HG03103 (cell line): ENCODE measurements around the gene TM4SF5.

Source experiments
- ATAC-seq: cut with Tn5 transposase; IDR thresholded peaks from one replicate; pipeline ENCODE4 v1.9.1; 2021; ENCODE audit warnings: low read depth; ENCODE audit not compliant: unreplicated experiment

Gene TM4SF5, protein sequence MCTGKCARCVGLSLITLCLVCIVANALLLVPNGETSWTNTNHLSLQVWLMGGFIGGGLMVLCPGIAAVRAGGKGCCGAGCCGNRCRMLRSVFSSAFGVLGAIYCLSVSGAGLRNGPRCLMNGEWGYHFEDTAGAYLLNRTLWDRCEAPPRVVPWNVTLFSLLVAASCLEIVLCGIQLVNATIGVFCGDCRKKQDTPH

DNA sequence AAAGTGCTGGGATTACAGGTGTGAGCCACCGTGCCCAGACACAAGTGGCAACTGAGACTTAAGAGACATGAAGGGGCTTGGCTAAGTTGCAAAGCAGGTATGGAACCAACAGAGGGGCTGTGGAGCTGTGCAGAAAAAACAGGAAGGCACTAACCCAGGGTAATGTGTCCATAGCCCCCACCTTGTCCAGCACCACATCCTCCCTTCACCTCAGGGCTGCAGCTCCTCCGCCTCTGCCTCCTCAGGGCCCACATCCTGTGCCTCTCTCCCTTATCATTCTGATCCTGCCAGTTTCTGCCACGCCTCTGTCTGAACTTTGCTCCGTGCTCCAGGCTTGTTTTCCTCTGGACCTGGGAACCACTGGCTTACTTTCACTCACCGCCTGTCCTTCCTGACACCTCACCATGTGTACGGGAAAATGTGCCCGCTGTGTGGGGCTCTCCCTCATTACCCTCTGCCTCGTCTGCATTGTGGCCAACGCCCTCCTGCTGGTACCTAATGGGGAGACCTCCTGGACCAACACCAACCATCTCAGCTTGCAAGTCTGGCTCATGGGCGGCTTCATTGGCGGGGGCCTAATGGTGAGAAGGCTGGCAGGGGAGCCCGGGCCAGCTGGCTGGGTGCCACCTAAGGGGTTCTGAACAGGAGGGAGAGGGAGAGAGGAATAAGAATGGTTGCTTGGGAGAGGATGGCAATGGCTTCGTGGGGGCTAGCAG lies at the start of gene TM4SF5:
TM4SF5 (plus strand) TSS at position 368 of the 716 bp plus-strand sequence; CDS start at position 405, 37 bp downstream.
- no peak for ATAC-seq

DNA sequence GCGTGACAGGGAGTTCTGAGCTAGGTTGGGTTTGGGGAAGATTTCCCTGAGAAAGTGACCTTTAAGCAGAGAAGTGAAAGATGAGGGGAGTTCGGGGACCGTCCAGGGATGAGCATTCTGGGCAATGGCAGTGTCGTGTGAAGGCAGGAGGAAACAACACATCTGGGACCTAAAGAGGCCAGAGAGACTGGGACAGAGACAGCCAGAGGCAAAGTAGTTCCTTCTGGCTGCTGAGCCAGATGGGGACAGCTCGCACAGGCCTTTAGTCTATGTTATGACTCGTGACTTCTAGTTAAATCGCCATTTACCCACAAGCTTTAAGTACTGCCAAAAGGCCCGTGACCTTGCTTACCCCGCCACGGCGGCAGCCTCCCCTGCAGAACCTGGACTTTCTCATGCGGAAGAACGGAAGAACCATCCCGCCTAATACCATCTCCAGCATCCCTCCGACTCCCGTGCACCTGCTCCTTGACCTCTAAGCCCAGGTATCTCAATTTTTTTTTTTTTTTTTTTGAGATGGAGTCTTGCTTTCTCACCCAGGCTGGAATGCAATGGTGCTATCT lies 48.9 kb upstream of the TM4SF5 start:
- no peak for ATAC-seq

DNA sequence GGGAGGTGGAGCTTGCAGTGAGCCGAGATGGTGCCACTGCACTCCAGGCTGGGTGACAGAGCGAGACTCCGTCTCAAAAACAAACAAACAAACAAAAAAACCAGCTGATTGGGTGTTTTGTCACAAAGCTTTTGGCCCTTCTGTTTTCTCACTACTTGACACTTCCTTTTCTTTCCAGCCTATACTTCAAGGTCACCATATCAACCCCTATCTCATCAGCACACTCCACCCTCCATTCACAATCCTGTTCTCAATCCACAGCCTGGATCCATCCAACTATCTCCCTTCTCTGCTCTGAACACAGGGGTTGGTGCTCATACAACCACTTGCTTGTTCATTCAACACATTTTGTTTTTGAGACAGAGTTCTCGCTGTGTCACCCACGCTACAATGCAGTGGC lies 47.0 kb upstream of the TM4SF5 start:
- ATAC-seq, result no peak

DNA sequence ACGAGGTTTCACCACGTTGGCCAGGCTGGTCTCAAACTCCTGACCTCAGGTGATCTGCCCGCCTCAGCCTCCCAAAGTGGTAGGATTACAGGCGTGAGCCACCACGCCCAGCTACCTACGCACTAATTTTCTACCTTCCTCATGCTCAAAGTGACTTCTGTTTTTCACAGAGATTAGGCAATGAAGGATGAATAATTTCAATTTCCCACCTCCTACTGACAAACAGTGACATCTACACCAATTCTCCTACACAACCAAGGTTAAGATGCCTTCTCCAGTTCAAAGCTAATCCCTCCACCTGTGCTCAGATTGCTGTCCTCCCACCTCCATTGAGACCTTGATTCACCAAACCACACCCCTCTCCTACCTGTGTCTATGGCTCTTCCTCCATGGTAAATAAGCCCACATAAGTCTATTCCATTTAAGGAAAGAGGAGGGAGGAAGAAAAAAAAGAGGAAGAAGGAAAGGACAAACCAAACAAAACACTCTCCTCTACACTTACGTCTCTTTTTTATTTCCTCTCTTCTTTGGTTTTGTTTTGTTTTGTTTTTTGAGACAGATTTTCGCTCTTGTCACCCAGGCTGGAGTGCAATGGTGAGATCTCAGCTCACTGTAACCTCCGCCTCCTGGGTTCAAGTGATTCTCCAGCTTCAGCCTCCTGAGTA lies 45.9 kb upstream of the TM4SF5 start:
- no peak for ATAC-seq

DNA sequence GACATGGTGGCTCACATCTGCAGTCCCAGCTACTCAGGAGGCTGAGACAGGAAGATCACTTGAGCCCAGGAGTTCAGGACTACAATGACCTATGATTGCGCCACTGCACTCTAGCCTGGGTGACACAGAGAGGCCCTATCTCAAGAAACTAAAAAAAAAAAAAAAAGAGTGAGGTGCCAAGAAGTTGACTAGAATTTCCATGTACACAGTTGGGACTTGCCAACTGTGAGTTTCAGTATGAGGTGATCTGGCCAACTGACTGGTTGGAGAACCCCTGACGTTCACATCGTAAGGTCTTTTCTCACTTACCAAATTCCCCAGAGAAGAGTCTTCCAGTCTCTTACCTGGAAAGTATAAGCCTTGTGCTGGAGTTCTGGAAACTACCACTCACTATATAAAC lies 43.6 kb upstream of the TM4SF5 start:
- ATAC-seq, result no peak

DNA sequence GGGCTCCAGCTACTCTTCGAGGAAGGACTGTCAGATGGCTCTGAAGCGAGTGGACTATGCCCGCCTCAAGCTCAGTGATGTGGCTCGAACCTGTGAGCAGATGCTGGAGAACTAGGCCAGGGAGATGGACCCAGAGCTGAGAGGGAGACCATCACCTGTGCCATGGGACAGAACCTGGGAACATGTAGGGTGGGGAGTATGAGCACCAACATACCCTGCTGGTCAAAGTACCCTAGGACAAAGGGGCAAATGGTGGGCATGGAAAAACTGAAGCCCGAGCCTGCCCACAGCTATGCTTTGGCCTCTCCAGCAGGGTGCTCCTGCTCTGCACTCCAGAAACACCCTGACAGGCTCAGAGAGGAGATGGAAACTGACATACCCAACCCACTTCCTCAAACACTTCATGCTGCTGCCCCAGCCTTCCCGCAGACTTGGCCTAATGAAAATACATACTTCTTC lies 38.6 kb upstream of the TM4SF5 start:
- ATAC-seq, result no peak

DNA sequence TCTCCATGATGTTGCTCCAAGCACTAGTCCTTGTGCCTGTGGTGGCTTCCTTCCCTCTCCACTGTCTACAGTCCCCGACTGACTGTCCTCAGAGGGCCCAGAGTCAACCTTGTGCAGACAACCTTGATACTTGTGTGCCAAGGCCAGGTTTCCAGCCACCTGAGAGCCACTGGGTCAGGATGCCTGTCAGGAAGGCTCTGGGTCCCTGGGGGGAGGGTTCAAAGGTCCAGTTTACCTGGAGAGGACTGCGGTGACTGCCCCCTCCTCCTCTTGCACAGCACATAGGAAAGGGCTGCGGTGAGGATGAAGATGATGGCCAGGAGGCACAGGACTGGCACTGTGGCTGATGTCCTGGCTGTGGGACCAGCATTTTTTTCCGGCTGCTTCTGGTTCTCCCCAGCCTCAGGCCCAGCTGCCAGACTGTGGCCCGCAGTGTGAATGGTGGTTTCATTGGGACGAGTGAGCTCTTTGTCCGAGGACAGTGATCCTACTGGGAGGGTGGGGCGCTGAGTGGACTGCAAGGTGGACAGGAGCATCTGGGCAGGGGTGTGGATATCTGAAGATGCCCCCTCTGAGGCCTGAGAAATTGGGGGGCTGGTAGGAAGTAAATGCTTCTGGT lies 36.7 kb upstream of the TM4SF5 start:
- ATAC-seq, result no peak

DNA sequence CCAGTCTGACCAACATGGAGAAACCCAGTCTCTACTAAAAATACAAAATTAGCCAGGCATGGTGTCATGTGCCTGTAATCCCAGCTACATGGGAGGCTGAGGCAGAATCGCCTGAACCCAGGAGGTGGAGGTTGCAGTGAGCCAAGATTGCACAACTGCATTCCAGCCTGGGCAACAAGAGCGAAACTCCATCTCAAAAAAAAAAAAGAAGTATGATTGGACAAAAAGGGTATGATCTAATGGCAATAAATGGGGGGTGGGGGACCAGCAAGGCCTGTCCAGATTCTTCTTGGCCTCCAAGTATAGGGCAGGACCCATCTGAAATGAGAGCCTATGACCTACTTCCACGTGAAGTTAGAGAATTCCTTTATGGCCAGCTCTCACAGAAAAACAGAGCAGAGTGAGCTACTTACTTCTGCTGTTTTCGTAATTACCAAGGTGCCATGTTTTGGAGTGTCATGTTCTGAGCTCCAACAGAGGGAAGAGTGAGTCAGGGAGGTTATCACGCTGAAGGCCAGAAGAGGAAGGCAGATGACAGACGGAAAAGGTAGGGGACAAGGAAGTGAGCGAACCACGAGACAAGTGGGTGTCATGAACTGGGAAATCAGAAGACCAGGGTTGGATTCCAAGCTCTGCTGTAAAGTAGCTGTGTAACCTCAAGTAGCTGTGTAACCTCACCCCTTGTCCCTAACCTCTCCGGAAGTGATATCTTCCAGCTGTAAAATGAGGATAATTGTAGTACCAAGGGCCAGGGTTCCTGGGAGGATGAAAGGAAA lies 35.6 kb upstream of the TM4SF5 start:
- no peak for ATAC-seq

DNA sequence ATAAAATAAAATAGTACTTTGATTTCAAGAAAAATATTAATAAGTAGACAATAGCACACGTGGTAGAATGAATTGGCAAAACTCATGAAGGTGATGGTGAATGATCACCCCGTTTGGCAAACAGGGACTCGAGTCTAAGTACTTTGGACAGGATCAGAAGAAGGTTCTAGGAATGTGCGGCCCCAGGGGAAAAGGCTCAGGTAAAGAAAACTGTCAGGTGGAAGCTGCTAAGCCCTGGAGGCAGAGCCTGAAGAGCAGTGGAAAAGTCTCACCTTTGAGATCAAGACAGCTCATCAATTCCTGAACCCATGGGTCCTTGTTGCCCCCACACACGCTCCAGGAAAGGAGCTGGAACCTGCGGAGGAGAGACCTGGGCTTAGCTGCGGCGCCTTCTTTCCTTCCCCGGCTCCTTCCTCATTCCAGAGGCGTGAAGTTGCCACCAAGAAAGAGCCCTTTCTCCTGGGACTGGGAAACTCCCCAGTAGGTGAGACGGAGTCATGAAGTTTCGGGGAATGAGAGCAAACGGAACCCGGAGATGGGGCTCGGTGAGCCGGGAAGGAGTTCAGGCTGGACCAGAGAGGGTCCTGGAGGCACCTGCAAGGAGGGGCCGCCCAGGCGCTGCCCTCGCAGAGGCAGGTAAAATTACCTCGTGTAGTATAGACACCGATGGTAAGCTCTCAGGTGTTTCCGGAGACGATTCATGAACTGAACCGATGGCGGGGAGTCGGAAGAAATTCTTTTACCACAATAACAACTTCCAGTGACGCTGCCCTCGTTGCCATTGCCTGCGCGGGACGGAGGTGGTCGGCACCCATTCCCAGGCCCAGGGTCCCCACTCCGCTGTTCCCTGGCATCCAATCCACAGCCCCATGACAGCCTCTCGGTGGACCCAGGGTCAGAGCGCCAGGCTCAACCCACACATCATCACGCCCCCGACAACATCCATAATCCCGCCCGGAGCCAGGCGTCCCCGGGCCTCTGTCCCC lies 33.3 kb upstream of the TM4SF5 start:
- no peak for ATAC-seq

DNA sequence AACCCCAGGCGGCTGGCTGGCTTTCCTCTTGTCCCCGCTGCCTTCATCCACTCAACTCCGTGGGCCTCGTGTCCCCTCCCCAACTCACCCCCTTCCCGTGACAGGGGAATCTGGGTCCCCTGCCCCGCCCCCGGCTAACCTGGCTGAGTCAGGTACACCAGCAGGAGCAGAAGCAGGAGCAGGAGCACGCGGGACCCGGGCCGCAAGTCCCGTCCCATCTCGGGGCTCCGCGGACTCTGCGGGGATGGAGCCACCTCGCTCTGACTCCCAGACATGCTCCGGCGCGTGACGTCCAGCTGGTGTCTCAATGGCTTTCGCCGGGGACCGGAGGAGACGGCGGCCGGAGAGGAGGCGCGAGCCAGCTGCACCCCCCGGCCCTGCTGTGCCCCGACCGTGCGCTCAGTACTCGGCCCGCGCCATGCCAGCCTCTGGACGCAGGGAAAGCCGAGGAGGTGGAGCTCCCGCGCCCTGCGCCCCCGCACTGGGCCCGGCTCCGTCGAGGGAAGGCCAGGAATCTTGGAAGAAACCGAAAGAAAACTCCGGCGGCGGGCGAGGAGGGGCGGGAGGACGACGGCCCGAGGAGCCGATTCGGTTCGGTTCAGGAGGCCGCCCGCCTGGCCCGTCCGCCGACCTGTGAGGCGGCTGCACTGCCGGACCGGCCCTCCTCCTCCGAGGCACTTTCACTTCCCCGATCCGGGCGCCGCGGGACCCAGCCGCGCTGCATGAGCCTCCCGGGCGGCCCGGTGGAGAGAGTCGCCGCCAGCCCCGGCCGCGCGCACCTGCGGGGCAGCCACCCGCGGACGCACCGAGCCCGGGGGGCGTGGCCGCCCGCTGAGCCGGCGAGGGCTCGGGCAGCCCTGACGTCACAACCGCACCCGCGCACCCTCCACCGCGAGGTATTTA lies 32.3 kb upstream of the TM4SF5 start, which contains the start of the genes CXCL16 and ZMYND15:
CXCL16 (minus strand) TSS at position 807 of the 903 bp plus-strand sequence; CDS start at position 218, 589 bp downstream.
ZMYND15 (plus strand) TSS at position 712 of the 903 bp plus-strand sequence. CDS start 716 bp downstream, outside the sequence.
- ATAC-seq, result no peak

DNA sequence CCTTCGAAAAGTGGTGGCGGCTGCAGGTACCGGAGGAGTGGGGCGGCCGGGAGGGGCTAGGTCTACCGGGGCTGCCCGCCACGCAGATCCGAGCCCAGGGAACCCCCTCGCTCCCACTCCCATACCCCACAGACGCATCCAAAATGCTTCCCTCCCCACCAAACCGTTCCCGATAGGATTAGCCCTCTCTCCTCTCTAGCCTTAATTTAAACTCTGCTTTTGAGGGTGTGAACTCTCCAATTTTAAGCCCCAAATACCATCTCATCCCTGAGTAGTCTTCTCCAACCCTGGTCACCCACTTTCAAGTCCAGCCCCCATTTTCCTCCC lies 31.7 kb upstream of the TM4SF5 start:
- ATAC-seq, result no peak

DNA sequence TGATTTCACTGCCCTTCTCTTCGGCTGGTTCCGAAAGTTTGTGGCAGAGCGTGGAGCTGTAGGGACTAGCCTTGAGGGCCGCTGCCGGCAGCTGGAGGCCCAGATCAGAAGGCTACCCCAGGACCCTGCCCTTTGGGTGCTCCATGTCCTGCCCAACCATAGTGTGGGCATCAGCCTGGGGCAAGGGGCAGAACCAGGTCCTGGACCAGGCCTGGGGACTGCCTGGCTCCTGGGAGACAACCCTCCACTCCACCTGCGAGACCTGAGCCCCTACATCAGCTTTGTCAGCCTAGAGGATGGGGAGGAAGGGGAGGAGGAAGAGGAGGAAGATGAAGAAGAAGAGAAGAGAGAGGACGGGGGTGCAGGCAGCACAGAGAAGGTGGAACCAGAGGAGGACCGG lies 31.1 kb upstream of the TM4SF5 start:
- ATAC-seq, result no peak

DNA sequence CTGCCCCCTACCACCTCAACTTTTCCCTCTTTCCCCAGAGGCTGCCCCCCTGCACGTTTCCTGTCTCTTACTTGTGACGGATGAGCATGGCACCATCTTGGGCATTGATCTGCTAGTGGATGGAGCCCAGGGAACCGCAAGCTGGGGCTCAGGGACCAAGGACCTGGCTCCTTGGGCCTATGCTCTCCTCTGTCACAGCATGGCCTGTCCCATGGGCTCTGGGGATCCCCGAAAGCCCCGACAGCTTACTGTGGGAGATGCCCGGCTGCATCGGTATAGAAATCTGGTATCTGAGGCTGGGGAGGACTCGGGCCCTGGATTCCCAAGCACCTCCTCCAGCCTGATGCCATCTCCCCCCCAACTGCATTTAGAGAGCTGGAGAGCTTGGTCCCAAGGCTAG lies 30.1 kb upstream of the TM4SF5 start:
- ATAC-seq, result no peak

DNA sequence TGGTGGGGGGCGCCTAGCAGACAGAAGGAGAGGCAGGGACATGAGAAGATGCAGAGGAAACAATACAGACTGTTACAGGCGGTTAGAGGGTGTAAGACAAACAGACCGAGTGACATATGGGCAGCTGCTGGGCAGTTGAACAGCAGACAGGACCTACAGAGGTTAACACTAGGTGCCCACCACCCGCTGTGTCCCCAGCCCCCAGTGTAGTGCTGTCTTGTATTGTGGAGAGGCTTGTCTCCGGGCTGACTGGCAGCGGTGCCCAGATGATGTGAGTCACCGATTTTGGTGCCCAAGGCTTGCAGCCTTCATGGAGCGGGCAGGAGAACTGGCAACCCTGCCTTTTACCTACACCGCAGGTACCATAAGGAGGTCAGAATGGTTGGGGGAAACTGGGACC lies 29.6 kb upstream of the TM4SF5 start:
- no peak for ATAC-seq

DNA sequence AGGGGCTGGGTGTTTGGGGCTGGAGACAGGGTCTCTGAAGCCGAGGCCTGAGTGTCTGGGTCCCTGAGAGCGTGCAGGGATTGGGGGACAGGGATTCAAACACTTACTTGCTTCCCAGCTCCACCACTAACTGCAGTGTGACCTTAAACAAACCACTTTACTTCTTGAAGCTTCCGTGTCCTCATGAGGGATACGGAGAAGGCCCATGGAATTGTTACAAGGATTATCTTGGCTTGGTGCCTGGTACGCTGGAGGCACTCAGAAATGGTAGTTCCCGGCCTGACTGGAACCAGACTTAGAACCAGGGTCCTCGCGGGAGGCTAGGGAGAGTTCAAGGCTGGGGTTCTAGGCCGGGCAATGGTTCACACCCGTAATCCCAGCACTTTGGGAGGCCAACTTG lies 29.1 kb upstream of the TM4SF5 start:
- ATAC-seq, result no peak

DNA sequence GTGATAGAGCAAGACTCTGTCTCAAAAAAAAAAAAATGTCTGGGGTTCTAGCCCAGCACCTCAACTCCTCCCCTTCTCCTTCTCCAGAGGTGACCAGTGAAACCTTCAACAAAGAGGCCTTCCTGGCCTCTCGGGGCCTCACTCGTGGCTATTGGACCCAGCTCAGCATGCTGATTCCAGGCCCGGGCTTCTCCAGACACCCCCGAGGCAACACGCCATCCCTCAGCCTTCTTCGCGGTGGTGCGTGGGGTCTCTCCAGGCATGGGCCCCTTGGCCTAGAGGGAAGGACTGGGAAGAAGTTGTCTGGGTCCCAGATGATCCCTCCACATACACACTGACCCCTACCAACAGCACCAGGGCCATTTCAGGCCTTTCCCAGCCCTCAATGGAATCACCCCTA lies 28.5 kb upstream of the TM4SF5 start:
- ATAC-seq, result no peak

DNA sequence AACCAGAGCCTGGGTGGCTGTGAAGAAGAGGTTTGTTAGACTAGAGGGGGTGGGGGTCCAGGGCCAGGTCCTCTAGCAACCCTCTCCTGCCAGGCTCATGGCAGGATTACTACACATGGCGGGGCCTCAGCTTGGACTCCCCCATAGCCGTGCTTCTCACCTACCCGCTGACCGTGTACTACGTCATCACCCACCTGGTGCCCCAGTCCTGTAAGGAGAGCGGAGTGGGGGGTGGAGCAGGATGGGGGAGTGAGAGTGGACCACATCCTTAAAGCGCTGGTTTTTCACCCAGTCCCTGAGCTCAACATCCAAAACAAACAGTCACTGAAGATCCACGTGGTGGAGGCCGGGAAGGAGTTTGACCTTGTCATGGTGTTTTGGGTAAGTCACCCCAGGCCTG lies 27.8 kb upstream of the TM4SF5 start:
- no peak for ATAC-seq
